PC-9 (cell line): ENCODE measurements around the gene PCDHGB5.

Source experiments
- CTCF ChIP-seq: fragments of 200-600 bp; sonication (generic); conservative IDR thresholded peaks from 2 replicates; pipeline ENCODE4 v1.6.1; 2017; ENCODE audit warnings: mixed run types, antibody characterized with exemption, mild to moderate bottlenecking, moderate library complexity
- EZH2 ChIP-seq: fragments of 200-600 bp; sonication (generic); IDR thresholded peaks from 2 replicates; pipeline ENCODE4 v1.8.0; 2017; ENCODE audit warnings: antibody characterized with exemption, low read depth

GRCh38 chr5:141351591-141351990 lies 46.2 kb upstream of the PCDHGB5 start:
- TF ChIP-seq CTCF (no peak), EZH2 (no peak)
